Liver (tissue), 9 donors: ENCODE data around the gene INPP5F. TPM values are rescaled to one million over a fixed set of nuclear protein-coding genes. Genes with fewer than 3 reads are reported as not detected.

Experiments used
- DNase-seq: peaks from one replicate; pipeline ENCODE4 v3.0.0-alpha.2; 2017; ENCODE audit warnings: low spot score
- H3K27ac ChIP-seq, 2 donors: one replicate each; pipeline ENCODE4 v1.7.0; 2013; ENCODE audit warnings: inconsistent platforms in 2 of 2, low read length in 2 of 2, control low read depth in 1 of 2, low read depth in 1 of 2, mild to moderate bottlenecking in 1 of 2
- H3K27me3 ChIP-seq, 4 donors: one replicate each; pipeline versions ENCODE4 v1.6.1 to v1.7.0; 2013; ENCODE audit warnings: low read length in 3 of 4, inconsistent platforms in 1 of 4, mild to moderate bottlenecking in 1 of 4, moderate library complexity in 1 of 4; ENCODE audit not compliant: control insufficient read depth in 4 of 4, insufficient read depth in 4 of 4
- H3K36me3 ChIP-seq, 4 donors: one replicate each; pipeline versions ENCODE4 v1.6.1 to v1.7.0; 2013; ENCODE audit warnings: low read length in 3 of 4, mild to moderate bottlenecking in 3 of 4, low read depth in 1 of 4, moderate library complexity in 1 of 4; ENCODE audit not compliant: control insufficient read depth in 4 of 4, insufficient read depth in 3 of 4
- H3K4me1 ChIP-seq, 4 donors: one replicate each; pipeline versions ENCODE4 v1.6.1 to v1.7.0; 2013; ENCODE audit warnings: low read length in 3 of 4, mild to moderate bottlenecking in 3 of 4, moderate library complexity in 1 of 4; ENCODE audit not compliant: control insufficient read depth in 4 of 4, insufficient read depth in 4 of 4
- H3K4me3 ChIP-seq, 3 donors: one replicate each; pipeline versions ENCODE4 v1.6.1 to v1.7.0; 2013; ENCODE audit warnings: low read length in 3 of 3, control low read depth in 1 of 3, low read depth in 1 of 3, mild to moderate bottlenecking in 1 of 3
- H3K9ac ChIP-seq, 2 donors: one replicate each; pipeline ENCODE4 v1.7.0; 2013; ENCODE audit warnings: low read length in 2 of 2, mild to moderate bottlenecking in 2 of 2, moderate library complexity in 2 of 2, control low read depth in 1 of 2, low read depth in 1 of 2
- H3K9me3 ChIP-seq, 4 donors: one replicate each; pipeline versions ENCODE4 v1.6.1 to v1.7.0; 2013; ENCODE audit warnings: low read length in 3 of 4; ENCODE audit not compliant: control insufficient read depth in 4 of 4
- EGR1 ChIP-seq, 2 donors: IDR thresholded peaks; 2 replicates each; pipeline ENCODE4 v1.6.1; 2016 to 2018; ENCODE audit warnings: antibody characterized with exemption in 2 of 2, low read depth in 2 of 2
- FOXA1 ChIP-seq: IDR thresholded peaks from 2 replicates; pipeline ENCODE4 v1.6.1; 2016; ENCODE audit warnings: antibody characterized with exemption
- FOXA2 ChIP-seq: IDR thresholded peaks from 2 replicates; pipeline ENCODE4 v1.6.1; 2016; ENCODE audit warnings: antibody characterized with exemption
- GABPA ChIP-seq, 2 donors: IDR thresholded peaks in 1 of 2; conservative IDR thresholded peaks in 1 of 2; 2 replicates each; pipeline ENCODE4 v1.6.1; 2016; ENCODE audit warnings: antibody characterized with exemption in 2 of 2, mild to moderate bottlenecking in 1 of 2, moderate library complexity in 1 of 2
- HNF4A ChIP-seq, 2 donors: conservative IDR thresholded peaks; 2 replicates each; pipeline ENCODE4 v1.6.1; 2016; ENCODE audit warnings: antibody characterized with exemption in 2 of 2, mild to moderate bottlenecking in 2 of 2
- HNF4G ChIP-seq: IDR thresholded peaks from 2 replicates; pipeline ENCODE4 v1.6.1; 2016; ENCODE audit warnings: antibody characterized with exemption
- MAX ChIP-seq: IDR thresholded peaks from 2 replicates; pipeline ENCODE4 v1.6.1; 2016; ENCODE audit warnings: antibody characterized with exemption
- NR2F2 ChIP-seq: IDR thresholded peaks from 2 replicates; pipeline ENCODE4 v1.6.1; 2016; ENCODE audit warnings: antibody characterized with exemption
- RXRA ChIP-seq, 2 donors: IDR thresholded peaks; 2 replicates each; pipeline ENCODE4 v1.6.1; 2017 to 2018; ENCODE audit warnings: antibody characterized with exemption in 2 of 2, mild to moderate bottlenecking in 1 of 2
- SP1 ChIP-seq: IDR thresholded peaks from 2 replicates; pipeline ENCODE4 v1.6.1; 2018; ENCODE audit warnings: antibody characterized with exemption, mild to moderate bottlenecking
- TAF1 ChIP-seq: conservative IDR thresholded peaks from 2 replicates; pipeline ENCODE4 v1.6.1; 2016; ENCODE audit warnings: antibody characterized with exemption, mild to moderate bottlenecking
- YY1 ChIP-seq: IDR thresholded peaks from 2 replicates; pipeline ENCODE4 v1.6.1; 2016; ENCODE audit warnings: antibody characterized with exemption, mild to moderate bottlenecking
- WGBS: extraction: QIAGEN DNeasy Blood & Tissue Kit; methylation state at CpG from one replicate; pipeline ENCODE4 v1.1.7; 2013; 5-methylcytosine and 5-hydroxymethylcytosine counted together
- polyA plus RNA-seq, 2 donors: library from polyadenylated mRNA; stranded (reverse) in 1 of 2; unstranded in 1 of 2; fragments of 200-250 nt in 1 of 2; fragments of >200 nt in 1 of 2; fragmentation: Nextera tagmentation in 1 of 2; extraction: Ambion mirVana in 1 of 2; gene quantifications; one replicate each; pipeline versions ENCODE4 v1.2.1 to v1.2.3, GENCODE V29; 2013 to 2015
- total RNA-seq, 2 donors: library from RNA; depleted of rRNA; stranded (reverse); fragments of >200 nt; gene quantifications; one replicate each; pipeline ENCODE4 v1.2.3, GENCODE V29; 2014
- TF ChIP-seq, protein P1 (sequence below): IDR thresholded peaks from 2 replicates; pipeline ENCODE4 v1.6.1; 2016; ENCODE audit warnings: antibody characterized with exemption, mild to moderate bottlenecking
- TF ChIP-seq, protein P2 (sequence below): IDR thresholded peaks from 2 replicates; pipeline ENCODE4 v1.6.1; 2016; ENCODE audit warnings: antibody characterized with exemption
- donor health status: healthy.
- donor health status: healthy.
- donor health status: healthy.
- donor health status: healthy.
- donor health status: healthy.

The INPP5F gene
- total and polyA plus RNA-seq, 4 donors = 1.1 to 8.1 (median 2.1) TPM

DNA sequence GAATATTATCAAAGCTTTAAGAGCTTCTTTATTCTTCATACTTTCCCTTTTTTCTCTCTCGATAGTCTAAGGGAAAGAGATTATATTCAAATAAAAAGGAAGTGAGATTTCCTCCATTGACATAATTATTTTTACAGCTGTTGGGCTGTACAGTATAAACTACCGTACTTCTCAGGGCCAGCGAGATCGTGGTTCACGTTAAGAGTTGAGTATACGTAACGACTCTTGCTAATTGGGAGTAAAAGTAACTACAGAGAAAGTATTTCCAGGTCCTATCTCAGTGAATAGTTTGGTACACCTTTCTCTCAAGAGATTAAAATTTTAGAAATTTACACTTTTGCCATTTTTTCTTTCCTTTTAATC, 57.8 kb downstream of the INPP5F start:
- H3K27me3 ChIP-seq = no peaks in the 10 kb centered on the region
- no peaks in the 10 kb centered on the region for H3K36me3 ChIP-seq
- no peak for DNase-seq
- no peaks in the 10 kb centered on the region for H3K9me3 ChIP-seq
- H3K27ac ChIP-seq = no peak overlapping the region
- no peaks in the 10 kb centered on the region for H3K4me1 ChIP-seq
- H3K9ac ChIP-seq = no peak overlapping the region
- no peak overlapping the region for H3K4me3 ChIP-seq
- 88% methylated on average over 7 of the region's 7 CpGs for WGBS
- TF ChIP-seq HNF4G (no peak), GABPA (IDR thresholded peaks at IDR 0.05 in 1 of 2, conservative IDR thresholded peaks at IDR 0.05 in 1 of 2) (no peak), SP1 (no peak), TAF1 (no peak), RXRA (IDR thresholded peaks at IDR 0.05) (no peak), EGR1 (IDR thresholded peaks at IDR 0.05; ENCODE audit: low read depth in 2 of 2) (no peak), NR2F2 (no peak), HNF4A (conservative IDR thresholded peaks at IDR 0.05) (no peak)
- TF ChIP-seq, protein P1, sequence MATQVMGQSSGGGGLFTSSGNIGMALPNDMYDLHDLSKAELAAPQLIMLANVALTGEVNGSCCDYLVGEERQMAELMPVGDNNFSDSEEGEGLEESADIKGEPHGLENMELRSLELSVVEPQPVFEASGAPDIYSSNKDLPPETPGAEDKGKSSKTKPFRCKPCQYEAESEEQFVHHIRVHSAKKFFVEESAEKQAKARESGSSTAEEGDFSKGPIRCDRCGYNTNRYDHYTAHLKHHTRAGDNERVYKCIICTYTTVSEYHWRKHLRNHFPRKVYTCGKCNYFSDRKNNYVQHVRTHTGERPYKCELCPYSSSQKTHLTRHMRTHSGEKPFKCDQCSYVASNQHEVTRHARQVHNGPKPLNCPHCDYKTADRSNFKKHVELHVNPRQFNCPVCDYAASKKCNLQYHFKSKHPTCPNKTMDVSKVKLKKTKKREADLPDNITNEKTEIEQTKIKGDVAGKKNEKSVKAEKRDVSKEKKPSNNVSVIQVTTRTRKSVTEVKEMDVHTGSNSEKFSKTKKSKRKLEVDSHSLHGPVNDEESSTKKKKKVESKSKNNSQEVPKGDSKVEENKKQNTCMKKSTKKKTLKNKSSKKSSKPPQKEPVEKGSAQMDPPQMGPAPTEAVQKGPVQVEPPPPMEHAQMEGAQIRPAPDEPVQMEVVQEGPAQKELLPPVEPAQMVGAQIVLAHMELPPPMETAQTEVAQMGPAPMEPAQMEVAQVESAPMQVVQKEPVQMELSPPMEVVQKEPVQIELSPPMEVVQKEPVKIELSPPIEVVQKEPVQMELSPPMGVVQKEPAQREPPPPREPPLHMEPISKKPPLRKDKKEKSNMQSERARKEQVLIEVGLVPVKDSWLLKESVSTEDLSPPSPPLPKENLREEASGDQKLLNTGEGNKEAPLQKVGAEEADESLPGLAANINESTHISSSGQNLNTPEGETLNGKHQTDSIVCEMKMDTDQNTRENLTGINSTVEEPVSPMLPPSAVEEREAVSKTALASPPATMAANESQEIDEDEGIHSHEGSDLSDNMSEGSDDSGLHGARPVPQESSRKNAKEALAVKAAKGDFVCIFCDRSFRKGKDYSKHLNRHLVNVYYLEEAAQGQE = no peak

GRCh38 chr10:119784340-119785067, 58.7 kb downstream of the INPP5F start:
- Histone ChIP-seq H3K4me3 (no peak overlapping the region), H3K4me1 (no peaks in the 10 kb centered on the region), H3K36me3 (no peaks in the 10 kb centered on the region), H3K9ac (no peak overlapping the region), H3K27me3 (no peaks in the 10 kb centered on the region), H3K27ac (no peak overlapping the region), H3K9me3 (no peaks in the 10 kb centered on the region)
- no peak for DNase-seq
- TF ChIP-seq EGR1 (IDR thresholded peaks at IDR 0.05; ENCODE audit: low read depth in 2 of 2) = no peak
- TF ChIP-seq, protein P2, sequence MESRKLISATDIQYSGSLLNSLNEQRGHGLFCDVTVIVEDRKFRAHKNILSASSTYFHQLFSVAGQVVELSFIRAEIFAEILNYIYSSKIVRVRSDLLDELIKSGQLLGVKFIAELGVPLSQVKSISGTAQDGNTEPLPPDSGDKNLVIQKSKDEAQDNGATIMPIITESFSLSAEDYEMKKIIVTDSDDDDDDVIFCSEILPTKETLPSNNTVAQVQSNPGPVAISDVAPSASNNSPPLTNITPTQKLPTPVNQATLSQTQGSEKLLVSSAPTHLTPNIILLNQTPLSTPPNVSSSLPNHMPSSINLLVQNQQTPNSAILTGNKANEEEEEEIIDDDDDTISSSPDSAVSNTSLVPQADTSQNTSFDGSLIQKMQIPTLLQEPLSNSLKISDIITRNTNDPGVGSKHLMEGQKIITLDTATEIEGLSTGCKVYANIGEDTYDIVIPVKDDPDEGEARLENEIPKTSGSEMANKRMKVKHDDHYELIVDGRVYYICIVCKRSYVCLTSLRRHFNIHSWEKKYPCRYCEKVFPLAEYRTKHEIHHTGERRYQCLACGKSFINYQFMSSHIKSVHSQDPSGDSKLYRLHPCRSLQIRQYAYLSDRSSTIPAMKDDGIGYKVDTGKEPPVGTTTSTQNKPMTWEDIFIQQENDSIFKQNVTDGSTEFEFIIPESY = no peak
- WGBS = 53% methylated on average over 7 of the region's 7 CpGs

- no peak for DNase-seq
- no peaks in the 10 kb centered on the region for H3K27me3 ChIP-seq
- H3K9ac ChIP-seq = no peak overlapping the region
- H3K36me3 ChIP-seq = no peaks in the 10 kb centered on the region
- no peaks in the 10 kb centered on the region for H3K4me1 ChIP-seq
- H3K27ac ChIP-seq = no peak overlapping the region
- WGBS = 83% methylated on average over 5 of the region's 5 CpGs
- no peaks in the 10 kb centered on the region for H3K9me3 ChIP-seq
- H3K4me3 ChIP-seq = no peak overlapping the region
- TF ChIP-seq, protein P1 = no peak
- TF ChIP-seq NR2F2 (no peak), HNF4A (conservative IDR thresholded peaks at IDR 0.05) (no peak), FOXA2 (no peak), EGR1 (IDR thresholded peaks at IDR 0.05; ENCODE audit: low read depth in 2 of 2) (no peak), YY1 (no peak), FOXA1 (no peak), TAF1 (no peak), MAX (no peak), HNF4G (no peak), SP1 (no peak)
- TF ChIP-seq, protein P2 = no peak
Measured at GRCh38 chr10:119786117-119786769, 60.4 kb downstream of the INPP5F start.
